AG04449 (cell line): ENCODE data around the gene KCTD15.

Source experiments
- CTCF ChIA-PET: fragments of 350-600 bp; formaldehyde crosslinking; extraction: SDS; loops from one replicate; lab custom pipeline; 2021; ENCODE audit warnings: antibody characterized with exemption; lab: Yijun Ruan, JAX
- POLR2A ChIA-PET: fragments of 400-600, 350-600 bp; formaldehyde crosslinking; extraction: SDS; loops from one replicate; lab custom pipeline; 2020; ENCODE audit warnings: antibody characterized with exemption, inconsistent platforms; lab: Yijun Ruan, JAX
- DNase-seq: peaks from one replicate; pipeline ENCODE4 v3.0.0-alpha.2; 2010; ENCODE audit warnings: low read depth, low spot score
- H3K4me3 ChIP-seq: 2 replicates; pipeline ENCODE4 v1.5.1; 2011; ENCODE audit warnings: low read depth, mild to moderate bottlenecking, control low read depth, low read length
- CTCF ChIP-seq: IDR thresholded peaks from one replicate; pipeline ENCODE4 v1.5.1; 2011; ENCODE audit warnings: mild to moderate bottlenecking, moderate library complexity, low read length, control low read depth, inconsistent platforms; ENCODE audit not compliant: insufficient read depth; ENCODE audit errors: missing control alignments

KCTD15 gene

GRCh38 chr19:33755099-33756035, 41.3 kb upstream of the KCTD15 start:
- ChIA-PET POLR2A (no interaction called here), CTCF (interaction anchor here (1.0 to 1.2 kb wide), 2 partner anchors 13 to 16 kb away, joined by 3 to 4 read pairs; no protein-coding TSS in a partner anchor)
- no peak overlapping the region for H3K4me3 ChIP-seq
- no peak for TF ChIP-seq CTCF
- DNase-seq = no peak

DNA sequence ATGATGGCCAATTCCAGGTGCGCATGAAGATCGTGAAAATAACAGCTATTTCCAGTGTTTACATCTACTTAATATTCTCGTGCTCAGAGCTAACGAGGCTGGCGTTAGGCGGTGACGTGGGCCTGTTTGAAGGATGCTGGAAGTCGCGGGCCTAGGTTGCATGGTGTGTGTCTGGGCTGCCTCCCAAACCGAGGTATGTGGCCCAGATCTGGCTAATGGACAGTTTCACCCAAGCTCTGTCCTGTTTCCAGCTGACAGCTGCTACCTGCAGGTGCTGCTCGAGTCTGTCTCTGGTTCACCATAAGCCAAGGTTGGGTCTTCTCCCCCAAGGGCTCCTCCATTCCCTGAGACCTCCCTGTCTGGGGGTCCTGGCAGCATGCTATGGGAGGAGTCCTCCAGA, 40.5 kb upstream of the KCTD15 start:
- POLR2A ChIA-PET = no interaction called here
- TF ChIP-seq CTCF = no peak
- CTCF ChIA-PET = interaction anchor here (0.9 to 1.2 kb wide), 2 partner anchors 12 to 15 kb away, joined by 3 read pairs; no protein-coding TSS in a partner anchor

DNA sequence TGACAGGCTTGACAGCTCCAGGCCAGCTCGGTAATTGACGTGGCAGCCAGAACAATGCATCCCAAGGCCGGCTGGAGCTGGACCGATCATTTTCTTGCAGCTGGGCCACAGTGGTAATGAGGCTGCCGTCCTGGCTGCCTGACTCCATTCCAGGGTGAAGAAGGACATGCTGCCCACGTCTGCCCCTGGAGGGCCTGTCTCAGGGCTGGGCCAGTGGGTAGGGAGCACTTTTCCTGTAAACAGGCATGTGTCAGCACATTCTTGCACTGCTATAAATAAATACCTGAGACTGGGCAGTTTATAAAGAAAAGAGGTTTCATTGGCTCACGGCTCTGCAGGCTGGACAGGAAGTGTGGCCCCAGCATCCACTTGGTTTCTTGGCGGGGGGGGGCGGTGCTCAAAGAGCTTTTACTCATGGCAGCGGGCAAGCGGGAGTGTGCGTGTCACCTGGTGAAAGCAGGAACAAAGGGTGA, 38.1 kb upstream of the KCTD15 start:
- H3K4me3 ChIP-seq = no peak overlapping the region
- CTCF ChIA-PET = interaction anchor here (4.6 kb wide), 1 partner anchor 12 kb away, joined by 21 read pairs; no protein-coding TSS in a partner anchor
- TF ChIP-seq CTCF = no peak
- POLR2A ChIA-PET = no interaction called here
- DNase-seq = no peak

More for the DNA sequence above, 40.5 kb upstream of the KCTD15 start:
- no peak overlapping the region for H3K4me3 ChIP-seq
- no peak for DNase-seq

GRCh38 chr19:33759356-33759755, 37.3 kb upstream of the KCTD15 start:
- CTCF ChIA-PET = interaction anchor here (4.6 kb wide), 1 partner anchor 11 kb away, joined by 21 read pairs; no protein-coding TSS in a partner anchor
- POLR2A ChIA-PET = no interaction called here
- TF ChIP-seq CTCF = no peak
- no peak for DNase-seq
- H3K4me3 ChIP-seq = no peak overlapping the region

DNA sequence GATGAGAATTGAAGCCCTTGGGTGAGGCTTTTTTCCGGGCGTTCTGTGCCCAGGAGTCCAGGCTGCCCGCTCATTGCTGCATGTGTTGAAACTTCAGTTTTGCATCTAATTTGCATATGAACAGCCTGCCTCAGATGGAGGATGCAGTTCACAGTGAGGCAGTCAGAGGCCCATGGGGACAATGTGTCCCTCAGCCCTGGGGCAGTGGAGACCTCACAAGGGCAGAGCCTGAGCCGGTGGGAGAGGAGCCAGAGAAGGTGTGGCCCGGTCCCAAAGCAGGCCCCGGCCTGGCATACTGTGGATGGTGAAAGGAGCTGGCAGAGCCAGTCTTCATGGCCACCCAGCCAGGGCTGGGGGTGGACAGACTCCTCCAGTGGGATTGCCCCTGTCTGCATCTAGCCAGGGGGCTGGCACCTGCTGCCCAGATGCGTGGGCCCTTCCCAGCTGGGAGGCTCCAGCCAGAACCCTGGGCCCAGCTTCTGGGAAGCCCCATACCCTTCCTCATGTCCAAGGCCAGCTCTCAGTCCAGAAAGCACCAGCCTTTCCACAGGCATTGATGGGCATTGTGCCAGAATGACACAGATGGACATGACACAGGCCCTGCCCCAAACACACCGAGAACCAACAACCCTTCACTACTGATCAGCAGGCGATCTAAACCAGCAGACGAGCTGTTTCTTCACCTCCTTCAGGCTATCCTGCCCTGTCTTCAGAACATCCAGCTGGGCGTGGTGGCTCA, 32.9 kb upstream of the KCTD15 start:
- no peak overlapping the region for H3K4me3 ChIP-seq
- no peak for TF ChIP-seq CTCF
- no peak for DNase-seq
- ChIA-PET POLR2A (no interaction called here), CTCF (interaction anchor here (0.9 to 3.5 kb wide), 3 partner anchors 14 to 333 kb away, joined by 3 to 22 read pairs (median 3); no protein-coding TSS in a partner anchor)
